B cell (primary cell): ENCODE measurements around the gene MAP3K5. TPM values are rescaled to one million over a fixed set of nuclear protein-coding genes. Genes with fewer than 3 reads are reported as not detected.

Experiments used
- ATAC-seq: fragments of 200-7000 bp; cut with Tn5 transposase; one replicate; pipeline ENCODE4 v1.10.0; 2021; ENCODE audit warnings: low read depth, mild to moderate bottlenecking, moderate number of reproducible peaks, moderate library complexity
- CTCF ChIA-PET: fragments of 350-600 bp; sonication (Branson Sonifier 250); formaldehyde crosslinking; loops from one replicate; lab custom pipeline; 2021; ENCODE audit warnings: antibody characterized with exemption, inconsistent platforms; lab: Charles Lee
- POLR2A ChIA-PET: fragments of 350-600 bp; sonication (Branson Sonifier 250); formaldehyde crosslinking; loops from one replicate; lab custom pipeline; 2021; ENCODE audit warnings: antibody characterized with exemption; lab: Charles Lee
- DNase-seq: peaks from one replicate; pipeline ENCODE4 v3.0.0; 2013
- H2AFZ ChIP-seq: 2 replicates; pipeline ENCODE4 v1.6.1; 2012; ENCODE audit warnings: mild to moderate bottlenecking, low read depth, low read length; ENCODE audit not compliant: insufficient read depth, poor library complexity, severe bottlenecking
- H3K27ac ChIP-seq, 2 donors: 1 replicate in 1 of 2; 2 replicates in 1 of 2; pipeline ENCODE4 v1.5.1; 2012 to 2013; ENCODE audit warnings: low read length in 2 of 2, mild to moderate bottlenecking in 2 of 2, moderate library complexity in 1 of 2
- H3K27me3 ChIP-seq, 4 experiments: fragments of 200-600 bp in 1 of 4; sonication (generic) in 1 of 4; replicated peaks in 1 of 4; 1 replicate in 2 of 4; 2 replicates in 2 of 4; pipeline versions ENCODE4 v1.6.1 to v1.7.0; 2013 to 2016; ENCODE audit warnings: low read length in 3 of 4, mild to moderate bottlenecking in 2 of 4, mixed read lengths in 1 of 4, moderate library complexity in 1 of 4; ENCODE audit not compliant: insufficient read depth in 4 of 4, control insufficient read depth in 3 of 4; ENCODE audit errors: control extremely low read depth in 1 of 4
- H3K36me3 ChIP-seq, 2 experiments: replicated peaks in 1 of 2; 1 replicate in 1 of 2; 2 replicates in 1 of 2; pipeline versions ENCODE4 v1.6.1 to v1.7.1; 2013; ENCODE audit warnings: low read length in 1 of 2; ENCODE audit not compliant: insufficient read depth in 2 of 2, control insufficient read depth in 1 of 2; ENCODE audit errors: control extremely low read depth in 1 of 2, extremely low read depth in 1 of 2
- H3K4me1 ChIP-seq, 2 donors: fragments of 200-600 bp in 1 of 2; sonication (generic) in 1 of 2; 1 replicate in 1 of 2; 2 replicates in 1 of 2; pipeline versions ENCODE4 v1.5.1 to v1.6.1; 2013 to 2017; ENCODE audit warnings: low read length in 2 of 2; ENCODE audit not compliant: control insufficient read depth in 2 of 2, insufficient read depth in 2 of 2
- H3K4me2 ChIP-seq: replicated peaks from 2 replicates; pipeline ENCODE3; 2012; ENCODE audit warnings: mild to moderate bottlenecking, low read depth, low read length; ENCODE audit not compliant: poor library complexity, severe bottlenecking
- H3K4me3 ChIP-seq, 5 experiments: fragments of 200-600 bp in 1 of 5; sonication (generic) in 1 of 5; 1 replicate in 3 of 5; 2 replicates in 2 of 5; pipeline versions ENCODE4 v1.5.1 to v1.7.0; 2011 to 2016; ENCODE audit warnings: low read length in 4 of 5, mild to moderate bottlenecking in 4 of 5, low read depth in 2 of 5, control low read depth in 1 of 5, moderate library complexity in 1 of 5; ENCODE audit not compliant: insufficient read depth in 1 of 5; ENCODE audit errors: control extremely low read depth in 1 of 5, extremely low read depth in 1 of 5
- H3K79me2 ChIP-seq: fragments of 200-600 bp; sonication (generic); one replicate; pipeline ENCODE4 v1.6.0; 2016; ENCODE audit warnings: low read length; ENCODE audit not compliant: control insufficient read depth, insufficient read depth
- H3K9ac ChIP-seq: fragments of 200-600 bp; sonication (generic); 2 replicates; pipeline ENCODE4 v1.6.1; 2017; ENCODE audit warnings: mild to moderate bottlenecking, low read length, moderate library complexity
- H3K9me3 ChIP-seq, 3 donors: one replicate each; pipeline versions ENCODE4 v1.6.1 to v1.7.1; 2013; ENCODE audit warnings: low read length in 2 of 3; ENCODE audit not compliant: control insufficient read depth in 2 of 3, insufficient read depth in 1 of 3; ENCODE audit errors: control extremely low read depth in 1 of 3
- H4K20me1 ChIP-seq: 2 replicates; pipeline ENCODE4 v1.6.0; 2012; ENCODE audit warnings: mild to moderate bottlenecking, low read length; ENCODE audit not compliant: insufficient read depth, control insufficient read depth, poor library complexity, severe bottlenecking
- H3K27ac Mint-ChIP-seq: one replicate; pipeline ENCODE4 v1.8.0; 2021; ENCODE audit warnings: mixed read lengths
- H3K27me3 Mint-ChIP-seq: one replicate; pipeline ENCODE4 v1.8.0; 2021; ENCODE audit warnings: mixed read lengths
- H3K4me1 Mint-ChIP-seq: one replicate; pipeline ENCODE4 v1.8.0; 2021; ENCODE audit warnings: mixed read lengths
- H3K4me3 Mint-ChIP-seq: one replicate; pipeline ENCODE4 v1.8.0; 2021; ENCODE audit warnings: mixed read lengths
- H3K9me3 Mint-ChIP-seq: one replicate; pipeline ENCODE4 v1.8.0; 2022; ENCODE audit warnings: mixed read lengths; ENCODE audit not compliant: insufficient read depth
- CTCF ChIP-seq: fragments of 200-600 bp; IDR thresholded peaks from one replicate; pipeline ENCODE4 v1.8.0; 2022; ENCODE audit warnings: antibody characterized with exemption, mild to moderate bottlenecking
- EZH2 ChIP-seq: IDR thresholded peaks from 2 replicates; pipeline ENCODE4 v1.6.1; 2012; ENCODE audit warnings: borderline replicate concordance, low read depth, mild to moderate bottlenecking, moderate library complexity, low read length; ENCODE audit not compliant: insufficient read depth, poor library complexity, severe bottlenecking
- WGBS: methylation state at CpG from one replicate; pipeline ENCODE4 v1.1.5; 2013; ENCODE audit warnings: missing lambda C conversion rate; ENCODE audit not compliant: insufficient coverage; 5-methylcytosine and 5-hydroxymethylcytosine counted together
- intact Hi-C: fragments of 100-400 bp; cut with micrococcal nuclease; formaldehyde crosslinking; loops from one replicate; pipeline ENCODE4 v1.10.0; 2022
- polyA plus RNA-seq: library from polyadenylated mRNA; depleted of rRNA; stranded (reverse); fragments of >200 nt; gene quantifications from 2 replicates; pipeline ENCODE4 v1.2.3, GENCODE V29; 2012
- total RNA-seq, 2 donors: library from RNA; stranded (reverse); fragments of 120-200 nt in 1 of 2; gene quantifications; 1 replicate in 1 of 2; 2 replicates in 1 of 2; pipeline versions ENCODE4 v1.2.3 to v1.2.4, GENCODE V29; 2013 to 2022

Gene MAP3K5
- total and polyA plus RNA-seq, 2 donors (not counting 1 experiment from before 2014, with no cell fraction given): 5.7 to 34.1 TPM

GRCh38 chr6:136749359-136749997, 42.8 kb downstream of the MAP3K5 start:
- H3K4me3 Mint-ChIP-seq: no peak overlapping the region
- ChIA-PET CTCF (interaction anchor here (0.7 kb wide), 1 partner anchor 19 kb away, joined by 4 read pairs; no protein-coding TSS in a partner anchor), POLR2A (interaction anchor here (0.8 kb wide), 1 partner anchor 11 kb away, joined by 3 read pairs; no protein-coding TSS in a partner anchor)
- Histone ChIP-seq H3K4me2 (no peak overlapping the region), H3K36me3 (no peaks in the 10 kb centered on the region), H3K79me2 (peaks cover 88% of the 10 kb centered on the region), H4K20me1 (peaks cover 14% of the 10 kb centered on the region), H2AFZ (no peak overlapping the region), H3K4me1 (peaks cover 46 to 47% of the 10 kb centered on the region in 2 donors), H3K27ac (no peak overlapping the region), H3K27me3 (no peaks in the 10 kb centered on the region), H3K9me3 (no peaks in the 10 kb centered on the region), H3K4me3 (no peak overlapping the region), H3K9ac (no peak overlapping the region)
- H3K4me1 Mint-ChIP-seq: peaks cover 66% of the 10 kb centered on the region
- H3K27me3 Mint-ChIP-seq: no peaks in the 10 kb centered on the region
- WGBS: 84% methylated on average over 12 of the region's 13 CpGs
- TF ChIP-seq CTCF (no peak), EZH2 (no peak)
- H3K9me3 Mint-ChIP-seq: no peaks in the 10 kb centered on the region
- intact Hi-C loops: no loop called here
- no peak for ATAC-seq
- no peak for DNase-seq
- H3K27ac Mint-ChIP-seq: peak overlapping the region; percentile 29

- H3K27me3 ChIP-seq: no peaks in the 10 kb centered on the region
- peaks cover 37 to 38% of the 10 kb centered on the region in 2 donors for H3K4me1 ChIP-seq
- no peak overlapping the region for H2AFZ ChIP-seq
- Mint-ChIP-seq H3K27ac (no peak overlapping the region), H3K27me3 (no peaks in the 10 kb centered on the region), H3K4me1 (peaks cover 63% of the 10 kb centered on the region), H3K9me3 (no peaks in the 10 kb centered on the region), H3K4me3 (no peak overlapping the region)
- TF ChIP-seq EZH2: no peak
- no peak for TF ChIP-seq CTCF
- H3K27ac ChIP-seq: no peak overlapping the region
- H3K36me3 ChIP-seq: no peaks in the 10 kb centered on the region
- no peak for DNase-seq
- ATAC-seq: no peak
- H3K4me2 ChIP-seq: no peak overlapping the region
- no CpG with 5 or more reads among the region's 1 CpG for WGBS
- no peak overlapping the region for H3K9ac ChIP-seq
- POLR2A ChIA-PET: no interaction called here
- peaks cover 14% of the 10 kb centered on the region for H4K20me1 ChIP-seq
- no peaks in the 10 kb centered on the region for H3K9me3 ChIP-seq
- CTCF ChIA-PET: interaction anchor here (1.1 to 1.7 kb wide), 3 partner anchors 43 to 104 kb away, joined by 3 to 9 read pairs (median 3); partner anchors contain the start of gene MAP3K5
- peaks cover 86% of the 10 kb centered on the region for H3K79me2 ChIP-seq
- intact Hi-C loops: no loop called here
- no peak overlapping the region for H3K4me3 ChIP-seq
These were observed 44.8 kb downstream of the MAP3K5 start for GRCh38 chr6:136747507-136747906.
